ENCODE data around the gene SRSF1. TPM values are rescaled to one million over a fixed set of nuclear protein-coding genes. Genes with fewer than 3 reads are reported as not detected.

Gene SRSF1
- total RNA-seq, 2 donors from 2014 or later: 173 to 315 TPM

- H3K9me3 ChIP-seq: no peaks in the 10 kb centered on the region
- no peak for TF ChIP-seq CTCF (IDR thresholded peaks at IDR 0.05)
- H3K27ac ChIP-seq: no peak overlapping the region
- H3K4me1 ChIP-seq: no peaks in the 10 kb centered on the region
- DNase-seq: no peak
- intact Hi-C loops (cut with DNase I): loop anchor here (2.0 kb wide), 1 partner anchor 138 kb away; no protein-coding TSS in a partner anchor
- H3K27me3 ChIP-seq: no peaks in the 10 kb centered on the region
- H3K36me3 ChIP-seq: no peaks in the 10 kb centered on the region
- no peak overlapping the region for H3K9ac ChIP-seq (ENCODE audit: low read depth in 2 of 2, low read length in 2 of 2)
- H3K4me3 ChIP-seq: no peak overlapping the region
These were observed 9.8 kb downstream of the SRSF1 start for GRCh38 chr17:57997085-57997809.

GRCh38 chr17:57995076-57995956 is 11.7 kb downstream of the SRSF1 start:
- no peak overlapping the region for H3K9ac ChIP-seq (ENCODE audit: low read depth in 2 of 2, low read length in 2 of 2)
- TF ChIP-seq CTCF (IDR thresholded peaks at IDR 0.05): peak; percentile 69
- no peaks in the 10 kb centered on the region for H3K4me1 ChIP-seq
- intact Hi-C loops (cut with DNase I): no loop called here
- H3K36me3 ChIP-seq: no peaks in the 10 kb centered on the region
- H3K4me3 ChIP-seq: no peak overlapping the region
- H3K27ac ChIP-seq: no peak overlapping the region
- DNase-seq: peak; percentile 65
- no peaks in the 10 kb centered on the region for H3K27me3 ChIP-seq
- no peaks in the 10 kb centered on the region for H3K9me3 ChIP-seq

- no peaks in the 10 kb centered on the region for H3K9me3 ChIP-seq
- H3K27ac ChIP-seq: no peak overlapping the region
- no peak overlapping the region for H3K9ac ChIP-seq (ENCODE audit: low read depth in 2 of 2, low read length in 2 of 2)
- H3K4me3 ChIP-seq: no peak overlapping the region
- no peak for TF ChIP-seq CTCF (IDR thresholded peaks at IDR 0.05)
- H3K36me3 ChIP-seq: no peaks in the 10 kb centered on the region
- no peaks in the 10 kb centered on the region for H3K27me3 ChIP-seq
- no peaks in the 10 kb centered on the region for H3K4me1 ChIP-seq
- no peak for DNase-seq
- intact Hi-C loops (cut with DNase I): no loop called here
These were observed 12.6 kb downstream of the SRSF1 start for GRCh38 chr17:57994436-57994835.

- H3K9me3 ChIP-seq: no peaks in the 10 kb centered on the region
- TF ChIP-seq CTCF (IDR thresholded peaks at IDR 0.05): no peak
- no peaks in the 10 kb centered on the region for H3K27me3 ChIP-seq
- H3K36me3 ChIP-seq: no peaks in the 10 kb centered on the region
- DNase-seq: no peak
- H3K9ac ChIP-seq (ENCODE audit: low read depth in 2 of 2, low read length in 2 of 2): no peak overlapping the region
- H3K27ac ChIP-seq: peak overlapping the region; percentile 1
- H3K4me3 ChIP-seq: no peak overlapping the region
- intact Hi-C loops (cut with DNase I): no loop called here
- H3K4me1 ChIP-seq: no peaks in the 10 kb centered on the region
These were observed 13.3 kb downstream of the SRSF1 start for GRCh38 chr17:57993471-57994365.

GRCh38 chr17:57991537-57991936 is 15.5 kb downstream of the SRSF1 start:
- Histone ChIP-seq H3K4me1 (peaks cover 1% of the 10 kb centered on the region), H3K36me3 (no peaks in the 10 kb centered on the region), H3K9me3 (no peaks in the 10 kb centered on the region), H3K4me3 (no peak overlapping the region), H3K9ac (ENCODE audit: low read depth in 2 of 2, low read length in 2 of 2) (no peak overlapping the region), H3K27ac (no peak overlapping the region), H3K27me3 (no peaks in the 10 kb centered on the region)
- TF ChIP-seq CTCF (IDR thresholded peaks at IDR 0.05): no peak
- DNase-seq: no peak
- intact Hi-C loops (cut with DNase I): no loop called here

Data from colonic mucosa (tissue), 4 donors.